AG09309 (cell line): ENCODE results near the gene HMCN1.
"Not testable (repeated sequence)": the region's sequence is repeated elsewhere in the genome, so short reads cannot be mapped to it uniquely, and the experiment has no call there.

Experiments
- DNase-seq: peaks from one replicate; pipeline ENCODE4 v3.0.0-alpha.2; 2010; ENCODE audit warnings: low read depth
- H3K4me3 ChIP-seq: 2 replicates; pipeline ENCODE4 v1.5.1; 2011; ENCODE audit warnings: mild to moderate bottlenecking, low read depth, low read length, moderate library complexity; ENCODE audit not compliant: control insufficient read depth
- CTCF ChIP-seq: IDR thresholded peaks from 2 replicates; pipeline ENCODE4 v1.5.1; 2011; ENCODE audit warnings: mild to moderate bottlenecking, low read depth, low read length, inconsistent platforms; ENCODE audit not compliant: insufficient read depth, control insufficient read depth; ENCODE audit errors: missing control alignments

HMCN1 gene

GRCh38 chr1:186152620-186153239 is 418.5 kb downstream of the HMCN1 start:
- TF ChIP-seq CTCF, result no peak
- H3K4me3 ChIP-seq, result no peak overlapping the region
- peak; percentile 63 for DNase-seq

GRCh38 chr1:186154651-186155050 is 420.5 kb downstream of the HMCN1 start:
- DNase-seq, result no peak
- no peak for TF ChIP-seq CTCF
- no peak overlapping the region for H3K4me3 ChIP-seq

GRCh38 chr1:186155594-186155993 is 421.4 kb downstream of the HMCN1 start:
- DNase-seq, result peak; percentile 58
- peak; percentile 65 for TF ChIP-seq CTCF

DNA sequence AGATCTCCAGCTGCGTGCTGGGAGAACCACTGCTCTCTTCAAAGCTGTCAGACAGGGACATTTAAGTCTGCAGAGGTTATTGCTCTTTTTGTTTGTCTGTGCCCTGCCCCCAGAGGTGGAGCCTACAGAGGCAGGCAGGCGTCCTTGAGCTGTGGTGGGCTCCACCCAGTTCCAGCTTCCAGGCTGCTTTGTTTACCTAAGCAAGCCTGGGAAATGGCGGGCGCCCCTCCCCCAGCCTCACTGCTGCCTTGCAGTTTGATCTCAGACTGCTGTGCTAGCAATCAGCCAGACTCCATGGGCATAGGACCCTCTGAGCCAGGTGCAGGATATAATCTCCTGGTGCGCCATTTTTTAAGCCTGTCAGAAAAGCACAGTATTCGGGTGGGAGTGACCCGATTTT is 428.7 kb downstream of the HMCN1 start:
- not testable (repeated sequence) for H3K4me3 ChIP-seq, DNase-seq

More at GRCh38 chr1:186155594-186155993, 421.4 kb downstream of the HMCN1 start:
- H3K4me3 ChIP-seq, result no peak overlapping the region

GRCh38 chr1:186164773-186165172 is 430.6 kb downstream of the HMCN1 start:
- DNase-seq, result no peak
- H3K4me3 ChIP-seq, result no peak overlapping the region
- TF ChIP-seq CTCF, result no peak

DNA sequence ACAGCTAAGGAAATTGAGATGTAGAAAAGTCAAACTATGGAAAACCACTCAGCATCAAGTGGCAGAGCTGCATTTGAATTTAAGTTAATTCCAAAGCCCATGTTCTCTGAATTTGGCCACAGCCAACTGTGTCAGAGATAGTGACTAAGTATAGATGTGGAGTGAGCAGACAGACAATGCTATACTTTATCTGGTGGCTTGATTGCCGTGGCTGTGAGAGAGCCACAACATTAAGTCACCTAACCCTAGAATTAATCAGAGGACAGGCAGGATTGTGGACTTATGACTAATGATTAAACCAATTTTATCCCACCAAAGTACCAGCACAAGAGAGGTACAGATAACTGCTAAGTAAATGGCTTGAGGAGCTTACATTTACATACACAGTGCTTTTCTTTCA is 431.1 kb downstream of the HMCN1 start:
- no peak for TF ChIP-seq CTCF
- no peak for DNase-seq
- H3K4me3 ChIP-seq, result no peak overlapping the region

GRCh38 chr1:186167096-186167668 is 433.0 kb downstream of the HMCN1 start:
- no peak overlapping the region for H3K4me3 ChIP-seq
- no peak for DNase-seq
- no peak for TF ChIP-seq CTCF
